Measurements from ENCODE around the gene ARL6IP6.

The ARL6IP6 gene

DNA sequence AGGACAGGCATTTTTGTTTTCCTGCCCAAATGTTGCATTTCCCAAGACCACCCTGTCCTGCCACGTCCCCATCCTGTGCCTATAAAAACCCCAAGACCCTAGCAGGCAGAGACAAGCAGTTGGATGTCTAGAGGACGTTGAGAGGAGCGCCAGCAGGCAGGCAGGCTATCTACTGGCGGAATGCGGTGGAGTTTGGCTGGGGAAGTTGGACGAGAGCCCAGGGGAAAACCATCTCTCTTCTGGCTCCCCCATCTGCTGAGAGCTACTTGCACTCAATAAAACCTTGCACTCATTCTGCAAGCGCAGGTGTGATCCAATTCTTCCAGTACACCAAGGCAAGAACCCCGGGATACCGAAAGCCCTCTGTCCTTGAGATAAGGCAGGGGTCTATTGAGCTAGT lies 72.5 kb downstream of the ARL6IP6 start:
- peaks cover 8% of the 10 kb centered on the region for H3K4me1 ChIP-seq
- no peak overlapping the region for H3K4me3 ChIP-seq
- no peaks in the 10 kb centered on the region for H3K36me3 ChIP-seq
- H4K20me1 ChIP-seq, result no peaks in the 10 kb centered on the region
- H3K27ac ChIP-seq, result no peak overlapping the region
- no peak overlapping the region for H3K4me2 ChIP-seq
- peaks cover 18% of the 10 kb centered on the region for H3K9me3 ChIP-seq
- H3K9ac ChIP-seq, result no peak overlapping the region
- H3K27me3 ChIP-seq, result no peaks in the 10 kb centered on the region
- TF ChIP-seq Cebpa-rat (IDR thresholded peaks at IDR 0.05), result no peak

DNA sequence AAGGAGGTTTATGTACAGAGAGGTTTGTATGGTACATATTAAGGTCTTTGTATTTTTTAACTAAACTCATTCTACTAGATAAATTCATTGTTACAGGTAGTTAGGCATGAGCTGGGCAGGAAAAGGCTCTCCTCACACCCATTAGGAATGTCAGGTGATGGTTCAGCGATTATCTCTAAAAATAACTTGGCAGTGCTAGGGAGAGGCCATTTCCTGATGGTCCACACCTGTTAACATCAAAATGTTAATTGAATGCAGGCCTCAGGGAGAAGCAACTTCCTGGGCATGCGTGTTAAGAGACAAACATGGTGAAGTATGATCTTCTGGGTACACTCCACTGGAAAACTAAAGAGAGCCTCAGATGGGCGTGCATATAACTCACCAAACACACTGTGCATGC lies 73.6 kb downstream of the ARL6IP6 start:
- no peak overlapping the region for H3K4me3 ChIP-seq
- H3K9ac ChIP-seq, result no peak overlapping the region
- TF ChIP-seq Cebpa-rat (IDR thresholded peaks at IDR 0.05), result no peak
- peaks cover 7% of the 10 kb centered on the region for H3K9me3 ChIP-seq
- no peaks in the 10 kb centered on the region for H3K36me3 ChIP-seq
- no peaks in the 10 kb centered on the region for H4K20me1 ChIP-seq
- H3K4me2 ChIP-seq, result peak overlapping the region; percentile 32
- peaks cover 8% of the 10 kb centered on the region for H3K4me1 ChIP-seq
- no peak overlapping the region for H3K27ac ChIP-seq
- H3K27me3 ChIP-seq, result no peaks in the 10 kb centered on the region

- Histone ChIP-seq H3K36me3 (no peaks in the 10 kb centered on the region), H3K4me1 (peaks cover 8% of the 10 kb centered on the region), H3K4me2 (no peak overlapping the region), H3K4me3 (no peak overlapping the region), H3K9me3 (peaks cover 2% of the 10 kb centered on the region), H3K9ac (no peak overlapping the region), H4K20me1 (no peaks in the 10 kb centered on the region), H3K27me3 (no peaks in the 10 kb centered on the region), H3K27ac (no peak overlapping the region)
- no peak for TF ChIP-seq Cebpa-rat (IDR thresholded peaks at IDR 0.05)
Measured at GRCh38 chr2:152792974-152793373, 74.6 kb downstream of the ARL6IP6 start.

- no peak overlapping the region for H3K27ac ChIP-seq
Measured at GRCh38 chr2:152796941-152797340, 78.5 kb downstream of the ARL6IP6 start.

GRCh38 chr2:152804687-152805408 lies 86.4 kb downstream of the ARL6IP6 start:
- H3K4me1 ChIP-seq, result no peaks in the 10 kb centered on the region
- H3K9me3 ChIP-seq, result no peaks in the 10 kb centered on the region
- no peaks in the 10 kb centered on the region for H4K20me1 ChIP-seq
- no peak overlapping the region for H3K9ac ChIP-seq
- no peak overlapping the region for H3K27ac ChIP-seq
- no peaks in the 10 kb centered on the region for H3K36me3 ChIP-seq
- no peaks in the 10 kb centered on the region for H3K27me3 ChIP-seq
- no peak overlapping the region for H3K4me3 ChIP-seq
- no peak overlapping the region for H3K4me2 ChIP-seq
- TF ChIP-seq Cebpa-rat (IDR thresholded peaks at IDR 0.05), result no peak

More at GRCh38 chr2:152796941-152797340, 78.5 kb downstream of the ARL6IP6 start:
- Histone ChIP-seq H3K4me1 (peaks cover 5% of the 10 kb centered on the region), H3K9me3 (no peaks in the 10 kb centered on the region), H4K20me1 (no peaks in the 10 kb centered on the region), H3K4me3 (no peak overlapping the region), H3K27me3 (no peaks in the 10 kb centered on the region), H3K4me2 (no peak overlapping the region), H3K9ac (no peak overlapping the region), H3K36me3 (no peaks in the 10 kb centered on the region)
- no peak for TF ChIP-seq Cebpa-rat (IDR thresholded peaks at IDR 0.05)

DNA sequence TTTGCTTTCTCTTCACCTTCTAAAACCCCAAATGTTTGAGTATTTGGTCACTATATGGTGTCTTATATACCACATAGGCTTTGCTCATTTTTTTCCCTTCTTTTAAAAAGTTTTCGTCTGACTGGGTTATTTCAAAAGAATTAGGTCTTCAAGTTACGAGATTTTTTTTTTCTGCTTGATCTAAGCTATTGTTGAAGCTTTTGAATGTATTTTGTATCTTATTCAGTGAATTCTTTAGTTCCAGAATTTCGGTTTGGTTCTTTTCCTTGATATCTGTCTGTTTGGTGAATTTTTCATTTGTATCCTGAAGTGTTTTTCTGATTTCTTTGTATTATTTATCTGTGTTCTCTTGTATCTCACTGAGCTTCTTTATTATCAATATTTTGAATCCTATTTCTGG lies 93.5 kb downstream of the ARL6IP6 start:
- Histone ChIP-seq H3K27me3 (no peaks in the 10 kb centered on the region), H3K4me3 (no peak overlapping the region), H3K27ac (no peak overlapping the region), H3K9ac (no peak overlapping the region), H3K4me1 (peaks cover 8% of the 10 kb centered on the region), H3K36me3 (no peaks in the 10 kb centered on the region), H3K9me3 (peaks cover 24% of the 10 kb centered on the region), H3K4me2 (no peak overlapping the region), H4K20me1 (no peaks in the 10 kb centered on the region)
- no peak for TF ChIP-seq Cebpa-rat (IDR thresholded peaks at IDR 0.05)

Measured in BLaER1 (cell line).